ENCODE results near the gene MXD1. TPM values are rescaled to one million over a fixed set of nuclear protein-coding genes. Genes with fewer than 3 reads are reported as not detected.

Gene MXD1
- total RNA-seq, 1 experiment from 2014 or later = 13.3 TPM

- Mint-ChIP-seq H3K4me3 (ENCODE audit: low read depth, unreplicated experiment) (no peak overlapping the region), H3K4me1 (ENCODE audit: low read depth, unreplicated experiment) (no peaks in the 10 kb centered on the region), H3K9me3 (ENCODE audit: low read depth, unreplicated experiment) (peaks cover 2% of the 10 kb centered on the region), H3K27ac (ENCODE audit: unreplicated experiment) (no peak overlapping the region), H3K27me3 (ENCODE audit: unreplicated experiment) (no peaks in the 10 kb centered on the region), H3K36me3 (ENCODE audit: insufficient read depth, unreplicated experiment) (no peaks in the 10 kb centered on the region)
- TF ChIP-seq, protein P1, sequence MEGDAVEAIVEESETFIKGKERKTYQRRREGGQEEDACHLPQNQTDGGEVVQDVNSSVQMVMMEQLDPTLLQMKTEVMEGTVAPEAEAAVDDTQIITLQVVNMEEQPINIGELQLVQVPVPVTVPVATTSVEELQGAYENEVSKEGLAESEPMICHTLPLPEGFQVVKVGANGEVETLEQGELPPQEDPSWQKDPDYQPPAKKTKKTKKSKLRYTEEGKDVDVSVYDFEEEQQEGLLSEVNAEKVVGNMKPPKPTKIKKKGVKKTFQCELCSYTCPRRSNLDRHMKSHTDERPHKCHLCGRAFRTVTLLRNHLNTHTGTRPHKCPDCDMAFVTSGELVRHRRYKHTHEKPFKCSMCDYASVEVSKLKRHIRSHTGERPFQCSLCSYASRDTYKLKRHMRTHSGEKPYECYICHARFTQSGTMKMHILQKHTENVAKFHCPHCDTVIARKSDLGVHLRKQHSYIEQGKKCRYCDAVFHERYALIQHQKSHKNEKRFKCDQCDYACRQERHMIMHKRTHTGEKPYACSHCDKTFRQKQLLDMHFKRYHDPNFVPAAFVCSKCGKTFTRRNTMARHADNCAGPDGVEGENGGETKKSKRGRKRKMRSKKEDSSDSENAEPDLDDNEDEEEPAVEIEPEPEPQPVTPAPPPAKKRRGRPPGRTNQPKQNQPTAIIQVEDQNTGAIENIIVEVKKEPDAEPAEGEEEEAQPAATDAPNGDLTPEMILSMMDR (IDR thresholded peaks at IDR 0.05; ENCODE audit: unreplicated experiment) = no peak
- CTCF ChIA-PET = no interaction called here
- no TSS peak for BruUV-seq (replicated peaks)
- no peak for DNase-seq
- intact Hi-C loops (cut with micrococcal nuclease; ENCODE audit: unreplicated experiment) = no loop called here
Measured at GRCh38 chr2:69985216-69985615, 70.3 kb downstream of the MXD1 start.

- no peak overlapping the region for H3K4me3 Mint-ChIP-seq (ENCODE audit: low read depth, unreplicated experiment)
Measured at GRCh38 chr2:69985688-69986087, 70.8 kb downstream of the MXD1 start.

DNA sequence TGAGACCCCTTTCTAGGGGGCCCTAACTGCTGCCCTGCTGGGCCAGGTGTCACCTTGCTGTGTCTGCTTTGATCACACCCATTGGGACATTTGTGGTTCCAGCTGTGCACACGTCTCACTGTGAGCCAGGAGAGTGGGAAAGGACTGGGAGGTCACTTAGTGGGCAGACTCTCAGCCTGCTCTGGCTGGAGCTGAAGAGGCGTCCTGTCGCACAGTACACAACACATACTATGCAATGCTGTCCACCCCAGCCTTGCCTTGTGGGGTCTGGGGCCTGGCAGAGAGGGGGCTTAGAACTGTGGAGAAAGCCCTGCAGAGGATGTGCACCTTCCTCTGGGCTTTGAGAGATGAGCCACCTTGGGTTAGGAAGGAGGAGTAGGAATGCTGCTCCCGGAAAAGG lies 71.8 kb downstream of the MXD1 start:
- BruUV-seq (replicated peaks) = no TSS peak
- Mint-ChIP-seq H3K4me3 (ENCODE audit: low read depth, unreplicated experiment) (no peak overlapping the region), H3K9me3 (ENCODE audit: low read depth, unreplicated experiment) (peaks cover 2% of the 10 kb centered on the region), H3K27ac (ENCODE audit: unreplicated experiment) (no peak overlapping the region), H3K27me3 (ENCODE audit: unreplicated experiment) (no peaks in the 10 kb centered on the region), H3K36me3 (ENCODE audit: insufficient read depth, unreplicated experiment) (no peaks in the 10 kb centered on the region), H3K4me1 (ENCODE audit: low read depth, unreplicated experiment) (no peaks in the 10 kb centered on the region)
- CTCF ChIA-PET = interaction anchor here (0.7 kb wide), 1 partner anchor 10 kb away, joined by 3 read pairs; no protein-coding TSS in a partner anchor
- intact Hi-C loops (cut with micrococcal nuclease; ENCODE audit: unreplicated experiment) = no loop called here
- TF ChIP-seq, protein P1 (IDR thresholded peaks at IDR 0.05; ENCODE audit: unreplicated experiment) = no peak
- no peak for DNase-seq

More at GRCh38 chr2:69985688-69986087, 70.8 kb downstream of the MXD1 start:
- Mint-ChIP-seq H3K36me3 (ENCODE audit: insufficient read depth, unreplicated experiment) (no peaks in the 10 kb centered on the region), H3K27me3 (ENCODE audit: unreplicated experiment) (no peaks in the 10 kb centered on the region), H3K27ac (ENCODE audit: unreplicated experiment) (no peak overlapping the region), H3K4me1 (ENCODE audit: low read depth, unreplicated experiment) (no peaks in the 10 kb centered on the region), H3K9me3 (ENCODE audit: low read depth, unreplicated experiment) (peaks cover 2% of the 10 kb centered on the region)
- intact Hi-C loops (cut with micrococcal nuclease; ENCODE audit: unreplicated experiment) = no loop called here
- TF ChIP-seq, protein P1 (IDR thresholded peaks at IDR 0.05; ENCODE audit: unreplicated experiment) = no peak
- DNase-seq = no peak
- no TSS peak for BruUV-seq (replicated peaks)
- CTCF ChIA-PET = no interaction called here

DNA sequence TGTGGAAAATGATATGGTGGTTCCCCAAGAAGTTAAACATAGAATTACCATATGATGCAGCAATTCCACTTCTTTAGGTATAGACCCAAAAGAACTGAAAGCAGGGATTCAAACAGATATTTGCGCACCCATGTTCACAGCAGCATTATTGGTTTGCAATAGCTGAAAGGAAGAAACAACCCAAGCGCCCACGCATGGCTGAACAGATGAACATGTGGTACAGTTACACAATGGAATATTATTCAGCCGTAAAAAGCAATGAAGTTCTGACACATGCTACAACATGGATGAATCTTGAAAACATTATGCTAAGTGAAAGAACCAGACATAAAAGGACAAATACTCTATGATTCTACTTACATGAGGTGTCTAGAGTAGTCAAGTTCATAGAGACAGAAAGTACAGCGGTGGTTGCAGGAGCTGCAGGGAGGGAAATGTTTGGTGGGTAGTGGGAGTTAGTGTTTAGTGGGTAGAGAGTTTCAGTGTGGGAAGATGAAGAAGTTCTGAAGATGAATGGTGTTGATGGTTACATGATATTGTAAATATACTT lies 73.3 kb downstream of the MXD1 start:
- Mint-ChIP-seq H3K36me3 (ENCODE audit: insufficient read depth, unreplicated experiment) (no peaks in the 10 kb centered on the region), H3K4me1 (ENCODE audit: low read depth, unreplicated experiment) (no peaks in the 10 kb centered on the region), H3K9me3 (ENCODE audit: low read depth, unreplicated experiment) (peaks cover 2% of the 10 kb centered on the region), H3K4me3 (ENCODE audit: low read depth, unreplicated experiment) (no peak overlapping the region), H3K27ac (ENCODE audit: unreplicated experiment) (no peak overlapping the region), H3K27me3 (ENCODE audit: unreplicated experiment) (no peaks in the 10 kb centered on the region)
- DNase-seq = no peak
- no TSS peak for BruUV-seq (replicated peaks)
- CTCF ChIA-PET = no interaction called here
- intact Hi-C loops (cut with micrococcal nuclease; ENCODE audit: unreplicated experiment) = no loop called here
- TF ChIP-seq, protein P1 (IDR thresholded peaks at IDR 0.05; ENCODE audit: unreplicated experiment) = no peak

All from Calu3 (cell line).